ENCODE results near the gene CST4.

GRCh38 chr20:23636908-23637281 lies 51.9 kb downstream of the CST4 start:
- TF ChIP-seq CTCF (tag by site-specific recombination; IDR thresholded peaks at IDR 0.05) (no peak), ZNF239 (tag by site-specific recombination; IDR thresholded peaks at IDR 0.05) (no peak), ZNF138 (tag by site-specific recombination; IDR thresholded peaks at IDR 0.05; ENCODE audit: borderline replicate concordance) (no peak)

Data from HEK293 (cell line).